GM12878 (cell line): ENCODE measurements around the gene ABHD11.

Experiments
- BACH1 ChIP-seq: fragments of 450-650 bp; IDR thresholded peaks from 2 replicates; pipeline ENCODE4 v1.6.1; 2017; ENCODE audit warnings: mild to moderate bottlenecking, borderline replicate concordance
- CBX5 ChIP-seq: sonication (generic); IDR thresholded peaks from 2 replicates; pipeline ENCODE4 v1.6.1; 2016; ENCODE audit warnings: low read depth, moderate library complexity, mild to moderate bottlenecking, inconsistent platforms
- CEBPB ChIP-seq, 2 experiments: fragments of 150-350 bp in 1 of 2; IDR thresholded peaks; 2 replicates each; pipeline ENCODE4 v1.6.1; 2012 to 2014; ENCODE audit warnings: low read depth in 2 of 2, low read length in 2 of 2, borderline replicate concordance in 1 of 2, inconsistent platforms in 1 of 2
- CHD2 ChIP-seq: IDR thresholded peaks from 2 replicates; pipeline ENCODE4 v1.6.1; 2011; ENCODE audit warnings: low read depth, low read length, improper control_type of control experiment, borderline replicate concordance
- EZH2 ChIP-seq: IDR thresholded peaks from 2 replicates; pipeline ENCODE4 v1.6.1; 2012; ENCODE audit warnings: low read depth, mild to moderate bottlenecking, control low read depth, inconsistent platforms, low read length, borderline replicate concordance; ENCODE audit not compliant: control insufficient read depth
- GABPA ChIP-seq: IDR thresholded peaks from 2 replicates; pipeline ENCODE4 v1.6.1; 2014; ENCODE audit warnings: antibody characterized with exemption, low read depth, mild to moderate bottlenecking, inconsistent platforms
- NFYA ChIP-seq: IDR thresholded peaks from 2 replicates; pipeline ENCODE4 v1.6.1; 2011; ENCODE audit warnings: low read depth, mild to moderate bottlenecking, low read length, improper control_type of control experiment, borderline replicate concordance
- RAD21 ChIP-seq: IDR thresholded peaks from 2 replicates; pipeline ENCODE4 v1.6.1; 2011; ENCODE audit warnings: mild to moderate bottlenecking, low read depth, low read length, moderate library complexity; ENCODE audit not compliant: insufficient read depth
- ZSCAN29 ChIP-seq: fragments of 450-650 bp; IDR thresholded peaks from 2 replicates; pipeline ENCODE4 v1.6.1; 2017; ENCODE audit warnings: mild to moderate bottlenecking, moderate library complexity
- TF ChIP-seq, protein P1 (sequence below): fragments of 450-650 bp; formaldehyde crosslinking; IDR thresholded peaks from 2 replicates; pipeline ENCODE4 v1.5.0; 2022; ENCODE audit warnings: mild to moderate bottlenecking, missing genetic modification characterization
- TF ChIP-seq, protein P2 (sequence below), 3 experiments: IDR thresholded peaks in 2 of 3; conservative IDR thresholded peaks in 1 of 3; 2 replicates each; pipeline ENCODE4 v1.5.1; 2011; ENCODE audit warnings: low read depth in 3 of 3, low read length in 3 of 3, mild to moderate bottlenecking in 3 of 3, control low read depth in 2 of 3, moderate library complexity in 2 of 3, inconsistent platforms in 1 of 3, mixed read lengths in 1 of 3; ENCODE audit not compliant: control insufficient read depth in 2 of 3, insufficient read depth in 1 of 3; ENCODE audit errors: extremely low read depth in 1 of 3
- TF ChIP-seq, protein P3 (sequence below): fragments of 450-650 bp; IDR thresholded peaks from 2 replicates; pipeline ENCODE4 v1.6.1; 2017; ENCODE audit warnings: mild to moderate bottlenecking, low read depth, inconsistent platforms; ENCODE audit not compliant: poor library complexity, severe bottlenecking

DNA sequence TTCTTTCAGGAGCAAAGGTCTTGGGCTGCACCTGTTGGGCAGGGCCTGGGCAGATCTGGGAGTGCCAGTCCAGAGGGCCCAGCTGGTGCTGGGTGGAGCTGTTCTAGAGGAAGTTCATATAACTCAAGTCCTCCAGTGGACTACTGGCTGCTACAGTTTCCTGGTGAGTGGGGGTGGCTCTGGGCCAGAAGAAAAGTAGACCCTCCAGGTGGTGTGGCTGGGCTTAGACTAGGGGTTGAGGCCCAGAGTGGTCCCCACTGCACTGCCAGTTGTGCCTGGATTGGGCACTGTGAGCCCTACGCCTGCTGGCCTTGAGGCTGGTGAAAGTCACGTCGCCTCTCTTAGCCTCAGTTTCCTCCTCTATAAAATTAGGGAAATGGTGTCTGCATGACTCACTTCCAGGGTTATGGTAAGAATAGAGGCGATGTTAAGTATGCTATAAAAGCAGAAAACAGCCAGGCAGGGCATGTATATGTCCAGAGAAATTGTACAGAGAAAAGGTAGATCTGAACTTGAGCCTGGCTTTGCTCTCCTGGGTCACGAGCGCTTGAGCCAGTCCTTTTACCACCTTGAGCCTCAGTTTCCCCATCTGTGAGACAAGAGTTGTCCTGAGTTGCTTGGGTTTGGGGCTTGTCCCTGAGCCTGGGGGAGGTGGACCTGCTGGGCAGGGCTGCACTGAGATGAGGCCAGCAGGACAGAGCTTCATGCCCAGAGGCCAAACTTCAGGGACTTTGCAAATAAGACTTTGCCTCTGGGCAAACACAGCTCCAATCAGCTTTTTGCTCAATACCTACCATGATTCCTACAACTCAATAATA, 35.3 kb upstream of the ABHD11 start:
- TF ChIP-seq ZSCAN29: no peak
- TF ChIP-seq RAD21: no peak
- TF ChIP-seq CBX5: no peak
- TF ChIP-seq CEBPB (IDR thresholded peaks at IDR 0.05; ENCODE audit: borderline replicate concordance in 1 of 2, low read depth in 2 of 2, low read length in 2 of 2): no peak
- TF ChIP-seq EZH2: no peak
- no peak for TF ChIP-seq NFYA
- TF ChIP-seq, protein P1, sequence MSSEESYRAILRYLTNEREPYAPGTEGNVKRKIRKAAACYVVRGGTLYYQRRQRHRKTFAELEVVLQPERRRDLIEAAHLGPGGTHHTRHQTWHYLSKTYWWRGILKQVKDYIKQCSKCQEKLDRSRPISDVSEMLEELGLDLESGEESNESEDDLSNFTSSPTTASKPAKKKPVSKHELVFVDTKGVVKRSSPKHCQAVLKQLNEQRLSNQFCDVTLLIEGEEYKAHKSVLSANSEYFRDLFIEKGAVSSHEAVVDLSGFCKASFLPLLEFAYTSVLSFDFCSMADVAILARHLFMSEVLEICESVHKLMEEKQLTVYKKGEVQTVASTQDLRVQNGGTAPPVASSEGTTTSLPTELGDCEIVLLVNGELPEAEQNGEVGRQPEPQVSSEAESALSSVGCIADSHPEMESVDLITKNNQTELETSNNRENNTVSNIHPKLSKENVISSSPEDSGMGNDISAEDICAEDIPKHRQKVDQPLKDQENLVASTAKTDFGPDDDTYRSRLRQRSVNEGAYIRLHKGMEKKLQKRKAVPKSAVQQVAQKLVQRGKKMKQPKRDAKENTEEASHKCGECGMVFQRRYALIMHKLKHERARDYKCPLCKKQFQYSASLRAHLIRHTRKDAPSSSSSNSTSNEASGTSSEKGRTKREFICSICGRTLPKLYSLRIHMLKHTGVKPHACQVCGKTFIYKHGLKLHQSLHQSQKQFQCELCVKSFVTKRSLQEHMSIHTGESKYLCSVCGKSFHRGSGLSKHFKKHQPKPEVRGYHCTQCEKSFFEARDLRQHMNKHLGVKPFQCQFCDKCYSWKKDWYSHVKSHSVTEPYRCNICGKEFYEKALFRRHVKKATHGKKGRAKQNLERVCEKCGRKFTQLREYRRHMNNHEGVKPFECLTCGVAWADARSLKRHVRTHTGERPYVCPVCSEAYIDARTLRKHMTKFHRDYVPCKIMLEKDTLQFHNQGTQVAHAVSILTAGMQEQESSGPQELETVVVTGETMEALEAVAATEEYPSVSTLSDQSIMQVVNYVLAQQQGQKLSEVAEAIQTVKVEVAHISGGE (CRISPR knock-in tag): no peak
- no peak for TF ChIP-seq CHD2
- TF ChIP-seq, protein P2, sequence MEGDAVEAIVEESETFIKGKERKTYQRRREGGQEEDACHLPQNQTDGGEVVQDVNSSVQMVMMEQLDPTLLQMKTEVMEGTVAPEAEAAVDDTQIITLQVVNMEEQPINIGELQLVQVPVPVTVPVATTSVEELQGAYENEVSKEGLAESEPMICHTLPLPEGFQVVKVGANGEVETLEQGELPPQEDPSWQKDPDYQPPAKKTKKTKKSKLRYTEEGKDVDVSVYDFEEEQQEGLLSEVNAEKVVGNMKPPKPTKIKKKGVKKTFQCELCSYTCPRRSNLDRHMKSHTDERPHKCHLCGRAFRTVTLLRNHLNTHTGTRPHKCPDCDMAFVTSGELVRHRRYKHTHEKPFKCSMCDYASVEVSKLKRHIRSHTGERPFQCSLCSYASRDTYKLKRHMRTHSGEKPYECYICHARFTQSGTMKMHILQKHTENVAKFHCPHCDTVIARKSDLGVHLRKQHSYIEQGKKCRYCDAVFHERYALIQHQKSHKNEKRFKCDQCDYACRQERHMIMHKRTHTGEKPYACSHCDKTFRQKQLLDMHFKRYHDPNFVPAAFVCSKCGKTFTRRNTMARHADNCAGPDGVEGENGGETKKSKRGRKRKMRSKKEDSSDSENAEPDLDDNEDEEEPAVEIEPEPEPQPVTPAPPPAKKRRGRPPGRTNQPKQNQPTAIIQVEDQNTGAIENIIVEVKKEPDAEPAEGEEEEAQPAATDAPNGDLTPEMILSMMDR (IDR thresholded peaks at IDR 0.05 in 2 of 3, conservative IDR thresholded peaks at IDR 0.05 in 1 of 3; ENCODE audit: control insufficient read depth in 2 of 3, extremely low read depth in 1 of 3, insufficient read depth in 1 of 3, low read depth in 3 of 3, low read length in 3 of 3): no peak
- no peak for TF ChIP-seq GABPA
- TF ChIP-seq BACH1: no peak
- TF ChIP-seq, protein P3, sequence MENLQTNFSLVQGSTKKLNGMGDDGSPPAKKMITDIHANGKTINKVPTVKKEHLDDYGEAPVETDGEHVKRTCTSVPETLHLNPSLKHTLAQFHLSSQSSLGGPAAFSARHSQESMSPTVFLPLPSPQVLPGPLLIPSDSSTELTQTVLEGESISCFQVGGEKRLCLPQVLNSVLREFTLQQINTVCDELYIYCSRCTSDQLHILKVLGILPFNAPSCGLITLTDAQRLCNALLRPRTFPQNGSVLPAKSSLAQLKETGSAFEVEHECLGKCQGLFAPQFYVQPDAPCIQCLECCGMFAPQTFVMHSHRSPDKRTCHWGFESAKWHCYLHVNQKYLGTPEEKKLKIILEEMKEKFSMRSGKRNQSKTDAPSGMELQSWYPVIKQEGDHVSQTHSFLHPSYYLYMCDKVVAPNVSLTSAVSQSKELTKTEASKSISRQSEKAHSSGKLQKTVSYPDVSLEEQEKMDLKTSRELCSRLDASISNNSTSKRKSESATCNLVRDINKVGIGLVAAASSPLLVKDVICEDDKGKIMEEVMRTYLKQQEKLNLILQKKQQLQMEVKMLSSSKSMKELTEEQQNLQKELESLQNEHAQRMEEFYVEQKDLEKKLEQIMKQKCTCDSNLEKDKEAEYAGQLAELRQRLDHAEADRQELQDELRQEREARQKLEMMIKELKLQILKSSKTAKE: no peak
